H1 (cell line): ENCODE measurements around the gene TIGD1. TPM values are rescaled to one million over a fixed set of nuclear protein-coding genes. Genes with fewer than 3 reads are reported as not detected.

ENCODE experiments used
- CTCF ChIA-PET: fragments of 300-600 bp; sonication (Branson Sonifier 250); formaldehyde crosslinking; loops from one replicate; lab custom pipeline; 2021; ENCODE audit not compliant: partially characterized antibody; lab: Charles Lee
- POLR2A ChIA-PET: fragments of 300-600 bp; sonication (Branson Sonifier 250); formaldehyde crosslinking; loops from one replicate; lab custom pipeline; 2021; ENCODE audit warnings: inconsistent platforms; ENCODE audit not compliant: partially characterized antibody; lab: Charles Lee
- DNase-seq, 2 experiments: peaks; one replicate each; pipeline versions ENCODE4 v3.0.0 to v3.0.0-alpha.2; 2010 to 2022; ENCODE audit warnings: low spot score in 2 of 2, low read depth in 1 of 2, mixed read lengths in 1 of 2
- FAIRE-seq: peaks from 2 replicates; lab custom pipeline; 2011; peaks lifted over from hg19 to GRCh38; lab: Jason Lieb, UNC
- H2AFZ ChIP-seq: 2 replicates; pipeline ENCODE4 v1.8.1; 2012; ENCODE audit warnings: low read length, inconsistent platforms
- H2AK5ac ChIP-seq: 2 replicates; pipeline ENCODE4 v1.6.1; 2013; ENCODE audit warnings: low read depth, low read length
- H2BK120ac ChIP-seq: replicated peaks from 2 replicates; pipeline ENCODE3; 2013; ENCODE audit warnings: low read depth, low read length, inconsistent platforms
- H2BK12ac ChIP-seq: 2 replicates; pipeline ENCODE4 v1.6.1; 2013; ENCODE audit warnings: low read depth, low read length
- H2BK15ac ChIP-seq: 2 replicates; pipeline ENCODE4 v1.6.1; 2013; ENCODE audit warnings: low read length
- H2BK20ac ChIP-seq: 2 replicates; pipeline ENCODE4 v1.6.1; 2013; ENCODE audit warnings: low read length
- H2BK5ac ChIP-seq: 2 replicates; pipeline ENCODE4 v1.6.1; 2013; ENCODE audit warnings: low read depth, low read length
- H3K14ac ChIP-seq: 2 replicates; pipeline ENCODE4 v1.6.1; 2013; ENCODE audit warnings: inconsistent platforms; ENCODE audit not compliant: insufficient read length
- H3K18ac ChIP-seq: 2 replicates; pipeline ENCODE4 v1.6.1; 2013; ENCODE audit warnings: low read length; ENCODE audit errors: extremely low read depth
- H3K23ac ChIP-seq: 2 replicates; pipeline ENCODE4 v1.6.1; 2013; ENCODE audit warnings: inconsistent platforms; ENCODE audit not compliant: insufficient read length
- H3K23me2 ChIP-seq: 2 replicates; pipeline ENCODE4 v1.6.1; 2013; ENCODE audit warnings: low read depth, low read length
- H3K27ac ChIP-seq: 2 replicates; pipeline ENCODE4 v1.6.1; 2011; ENCODE audit warnings: low read depth, low read length, inconsistent platforms
- H3K27me3 ChIP-seq, 4 experiments: replicated peaks in 1 of 4; 1 replicate in 1 of 4; 2 replicates in 3 of 4; pipeline versions ENCODE4 v1.6.1 to v1.8.1; 2011 to 2013; ENCODE audit warnings: low read length in 3 of 4, mild to moderate bottlenecking in 3 of 4, inconsistent platforms in 2 of 4, mixed read lengths in 2 of 4, moderate library complexity in 1 of 4; ENCODE audit not compliant: control insufficient read depth in 3 of 4, insufficient read depth in 3 of 4; ENCODE audit errors: extremely low read depth in 1 of 4
- H3K36me3 ChIP-seq, 4 experiments: 2 replicates each; pipeline versions ENCODE4 v1.6.1 to v1.8.1; 2011 to 2013; ENCODE audit warnings: mild to moderate bottlenecking in 4 of 4, low read length in 3 of 4, moderate library complexity in 2 of 4, control low read depth in 1 of 4, inconsistent platforms in 1 of 4; ENCODE audit not compliant: insufficient read depth in 4 of 4, control insufficient read depth in 2 of 4
- H3K4ac ChIP-seq: replicated peaks from 2 replicates; pipeline ENCODE3; 2013; ENCODE audit warnings: low read length, low read depth, mixed read lengths, inconsistent platforms; ENCODE audit not compliant: insufficient read length
- H3K4me1 ChIP-seq, 4 experiments: replicated peaks in 1 of 4; 1 replicate in 1 of 4; 2 replicates in 3 of 4; pipeline versions ENCODE4 v1.6.1 to v1.8.1; 2011 to 2013; ENCODE audit warnings: low read length in 3 of 4, inconsistent platforms in 2 of 4, mixed read lengths in 1 of 4; ENCODE audit not compliant: insufficient read depth in 4 of 4, control insufficient read depth in 3 of 4
- H3K4me2 ChIP-seq, 2 experiments: 2 replicates each; pipeline versions ENCODE4 v1.6.1 to v1.8.1; 2011 to 2013; ENCODE audit warnings: low read depth in 2 of 2, low read length in 2 of 2, control low read depth in 1 of 2, inconsistent platforms in 1 of 2, mild to moderate bottlenecking in 1 of 2; ENCODE audit not compliant: insufficient read depth in 1 of 2
- H3K4me3 ChIP-seq, 4 experiments: fragments of 200-600, 300-600 bp in 1 of 4; sonication (generic), shearing (Covaris generic), sonication (Bioruptor Twin) in 1 of 4; 2 replicates each; pipeline versions ENCODE4 v1.5.1 to v1.8.1; 2011 to 2016; ENCODE audit warnings: low read length in 4 of 4, low read depth in 3 of 4, control low read depth in 2 of 4, inconsistent platforms in 2 of 4, mild to moderate bottlenecking in 2 of 4, mixed read lengths in 1 of 4, moderate library complexity in 1 of 4; ENCODE audit not compliant: insufficient read depth in 2 of 4; ENCODE audit errors: extremely low read depth in 1 of 4
- H3K56ac ChIP-seq: replicated peaks from 2 replicates; pipeline ENCODE3; 2013; ENCODE audit warnings: low read depth, mild to moderate bottlenecking, mixed read lengths, low read length, inconsistent platforms; ENCODE audit not compliant: insufficient read length
- H3K79me1 ChIP-seq: 2 replicates; pipeline ENCODE4 v1.6.1; 2013; ENCODE audit warnings: low read depth, low read length, control low read depth
- H3K79me2 ChIP-seq, 2 experiments: 2 replicates each; pipeline versions ENCODE4 v1.6.1 to v1.8.1; 2012 to 2013; ENCODE audit warnings: low read length in 2 of 2, mild to moderate bottlenecking in 2 of 2, inconsistent platforms in 1 of 2; ENCODE audit not compliant: insufficient read depth in 2 of 2, control insufficient read depth in 1 of 2
- H3K9ac ChIP-seq, 4 experiments: replicated peaks in 1 of 4; 1 replicate in 1 of 4; 2 replicates in 3 of 4; pipeline versions ENCODE4 v1.6.1 to v1.8.1; 2011 to 2013; ENCODE audit warnings: low read depth in 3 of 4, low read length in 3 of 4, control low read depth in 2 of 4, mild to moderate bottlenecking in 2 of 4, moderate library complexity in 2 of 4, inconsistent platforms in 1 of 4; ENCODE audit errors: extremely low read depth in 1 of 4
- H3K9me3 ChIP-seq, 2 experiments: 2 replicates each; pipeline versions ENCODE4 v1.6.1 to v1.8.1; 2012 to 2013; ENCODE audit warnings: mild to moderate bottlenecking in 2 of 2, moderate library complexity in 2 of 2, control low read depth in 1 of 2, inconsistent platforms in 1 of 2, low read depth in 1 of 2, low read length in 1 of 2, mixed read lengths in 1 of 2; ENCODE audit not compliant: insufficient read depth in 2 of 2
- H4K20me1 ChIP-seq, 2 experiments: replicated peaks in 1 of 2; 2 replicates each; pipeline versions ENCODE3 to v1.8.1; 2011 to 2013; ENCODE audit warnings: inconsistent platforms in 2 of 2, low read length in 2 of 2, mild to moderate bottlenecking in 1 of 2; ENCODE audit not compliant: insufficient read depth in 2 of 2, control insufficient read depth in 1 of 2
- H4K5ac ChIP-seq: 2 replicates; pipeline ENCODE4 v1.6.1; 2013; ENCODE audit warnings: low read length, low read depth, mixed read lengths, inconsistent platforms; ENCODE audit not compliant: insufficient read length
- H4K8ac ChIP-seq: 2 replicates; pipeline ENCODE4 v1.8.0; 2013; ENCODE audit warnings: mild to moderate bottlenecking, moderate library complexity, low read length, inconsistent platforms; ENCODE audit not compliant: insufficient read depth; ENCODE audit errors: extremely low read depth
- H4K91ac ChIP-seq: replicated peaks from 2 replicates; pipeline ENCODE3; 2013; ENCODE audit warnings: low read length, mixed read lengths, inconsistent platforms; ENCODE audit not compliant: insufficient read length
- BCL11A ChIP-seq, 2 experiments: IDR thresholded peaks; one replicate each; pipeline ENCODE4 v1.6.1; 2011; ENCODE audit warnings: low read depth in 2 of 2, low read length in 2 of 2, mild to moderate bottlenecking in 2 of 2
- BRCA1 ChIP-seq: IDR thresholded peaks from 2 replicates; pipeline ENCODE4 v1.6.1; 2012; ENCODE audit warnings: low read depth, low read length, improper control_type of control experiment
- CHD2 ChIP-seq: IDR thresholded peaks from 2 replicates; pipeline ENCODE4 v1.6.1; 2012; ENCODE audit warnings: low read length, improper control_type of control experiment
- FOSL1 ChIP-seq: IDR thresholded peaks from 2 replicates; pipeline ENCODE4 v1.6.1; 2011; ENCODE audit warnings: mild to moderate bottlenecking, low read depth, low read length, moderate library complexity; ENCODE audit not compliant: insufficient read depth
- GABPA ChIP-seq: IDR thresholded peaks from 2 replicates; pipeline ENCODE4 v1.6.1; 2011; ENCODE audit warnings: mild to moderate bottlenecking, low read length, moderate library complexity, borderline replicate concordance; ENCODE audit not compliant: insufficient read depth
- HDAC6 ChIP-seq: IDR thresholded peaks from one replicate; pipeline ENCODE4 v1.7.1; 2012; ENCODE audit warnings: low read depth, mild to moderate bottlenecking, inconsistent platforms, low read length, moderate library complexity
- MAFK ChIP-seq: IDR thresholded peaks from 2 replicates; pipeline ENCODE4 v1.6.1; 2012; ENCODE audit warnings: low read depth, mild to moderate bottlenecking, improper control_type of control experiment, low read length
- NANOG ChIP-seq: IDR thresholded peaks from 2 replicates; pipeline ENCODE4 v1.6.1; 2011; ENCODE audit warnings: low read length, low read depth, mild to moderate bottlenecking, inconsistent platforms; ENCODE audit not compliant: insufficient read depth, poor library complexity, severe bottlenecking
- SAP30 ChIP-seq: fragments of 300-600 bp; sonication (generic); IDR thresholded peaks from 2 replicates; pipeline ENCODE4 v1.7.1; 2012; ENCODE audit warnings: low read length, moderate library complexity, mild to moderate bottlenecking, inconsistent platforms; ENCODE audit not compliant: insufficient read depth, insufficient replicate concordance
- TAF7 ChIP-seq: optimal IDR thresholded peaks from 2 replicates; pipeline ENCODE3; 2011; ENCODE audit warnings: low read depth, mild to moderate bottlenecking, inconsistent platforms, low read length, moderate library complexity, borderline replicate concordance
- WGBS, 2 experiments: shearing (Covaris generic) in 1 of 2; methylation state at CpG; one replicate each; pipeline versions ENCODE4 v1.1.6 to v1.1.7; 2013 to 2015; ENCODE audit warnings: low lambda C conversion rate in 2 of 2, mixed read lengths in 2 of 2, inconsistent platforms in 1 of 2, low coverage in 1 of 2, missing lambda C conversion rate in 1 of 2; ENCODE audit not compliant: insufficient replicate concordance in 2 of 2, insufficient coverage in 1 of 2, insufficient read length in 1 of 2; ENCODE audit errors: extremely low coverage in 1 of 2, missing lambda C conversion rate in 1 of 2; 5-methylcytosine and 5-hydroxymethylcytosine counted together
- polyA plus RNA-seq, 7 experiments: library from polyadenylated mRNA; depleted of rRNA in 3 of 7; stranded (reverse) in 5 of 7; unstranded in 2 of 7; fragments of >200 nt in 5 of 7; fragments of 200-250 nt in 2 of 7; gene quantifications; 1 replicate in 5 of 7; 2 replicates in 1 of 7; 4 replicates in 1 of 7; pipeline versions ENCODE4 v1.2.1 to v1.2.3, GENCODE V29; 2011 to 2013; ENCODE audit warnings: missing spikeins in 2 of 7, mixed read lengths in 2 of 7
- total RNA-seq: library from RNA; stranded (reverse); fragmentation: NEBNext Ultra II Directional; extraction: Animal tissue kit (Norgen Biotek cat#: 25700); gene quantifications from 2 replicates; pipeline ENCODE4 v1.2.1, GENCODE V29; 2021

The TIGD1 gene
- total and polyA plus RNA-seq, 2 of the 8 experiments (the other 6 are each of a cell fraction or from before 2014, with no cell fraction given), result 4.7 to 8.3 TPM

GRCh38 chr2:232501331-232501771, 49.0 kb downstream of the TIGD1 start:
- Histone ChIP-seq H3K23me2 (peaks cover 12% of the 10 kb centered on the region), H3K18ac (no peak overlapping the region), H2BK20ac (no peak overlapping the region), H3K4me1 (peaks cover 0 to 35% (median 16%) of the 10 kb centered on the region in 4 experiments; a peak in 6 of 7 replicates), H3K27ac (no peak overlapping the region), H2BK120ac (no peak overlapping the region), H3K36me3 (no peaks in the 10 kb centered on the region), H4K5ac (no peak overlapping the region), H3K27me3 (peaks cover 15 to 40% (median 38%) of the 10 kb centered on the region in 4 experiments), H3K23ac (no peak overlapping the region), H3K56ac (no peak overlapping the region), H2BK5ac (no peak overlapping the region), H3K4ac (no peak overlapping the region), H2AFZ (no peak overlapping the region), H2BK12ac (no peak overlapping the region), H4K8ac (no peak overlapping the region), H2AK5ac (0 out of 2 replicates have a peak overlapping the region, but pooled peaks have one; percentile 39), H3K79me1 (no peaks in the 10 kb centered on the region), H3K9me3 (no peaks in the 10 kb centered on the region), H4K91ac (no peak overlapping the region), H3K9ac (no peak overlapping the region), H3K4me2 (peak overlapping the region in 1 of 2 experiments; percentile 100; a peak in 2 of 4 replicates), H2BK15ac (no peak overlapping the region), H4K20me1 (peaks cover 0 to 2% of the 10 kb centered on the region in 2 experiments), H3K14ac (no peak overlapping the region), H3K4me3 (no peak overlapping the region), H3K79me2 (no peaks in the 10 kb centered on the region)
- ChIA-PET CTCF (interaction anchor here (0.6 to 2.9 kb wide), 11 partner anchors 10 to 130 kb away, joined by 3 to 13 read pairs (median 4); no protein-coding TSS in a partner anchor), POLR2A (interaction anchor here (0.9 to 1.6 kb wide), 3 partner anchors 11 to 30 kb away, joined by 3 to 5 read pairs (median 4); partner anchors contain the start of gene PRSS56)
- FAIRE-seq, result no peak
- no peak for DNase-seq
- TF ChIP-seq BCL11A (IDR thresholded peaks at IDR 0.05; ENCODE audit: low read depth in 2 of 2, low read length in 2 of 2) (no peak), HDAC6 (no peak), TAF7 (no peak), SAP30 (no peak), GABPA (no peak), BRCA1 (no peak), CHD2 (no peak), FOSL1 (no peak), MAFK (no peak), NANOG (no peak)
- 80% methylated on average over 7 of the region's 9 CpGs; no CpG with 5 or more reads in 1 of the 2 experiments for WGBS, 2 experiments
